GM12874 (cell line): Measurements from ENCODE around the gene IFT81.

ENCODE experiments used
- TF ChIP-seq, protein P1 (sequence below): IDR thresholded peaks from 2 replicates; pipeline ENCODE4 v1.5.1; 2011; ENCODE audit warnings: low read depth, mild to moderate bottlenecking, control low read depth, low read length, moderate library complexity; ENCODE audit not compliant: insufficient read depth

Gene IFT81

GRCh38 chr12:110246636-110247339 is 122.6 kb downstream of the IFT81 start:
- TF ChIP-seq, protein P1, sequence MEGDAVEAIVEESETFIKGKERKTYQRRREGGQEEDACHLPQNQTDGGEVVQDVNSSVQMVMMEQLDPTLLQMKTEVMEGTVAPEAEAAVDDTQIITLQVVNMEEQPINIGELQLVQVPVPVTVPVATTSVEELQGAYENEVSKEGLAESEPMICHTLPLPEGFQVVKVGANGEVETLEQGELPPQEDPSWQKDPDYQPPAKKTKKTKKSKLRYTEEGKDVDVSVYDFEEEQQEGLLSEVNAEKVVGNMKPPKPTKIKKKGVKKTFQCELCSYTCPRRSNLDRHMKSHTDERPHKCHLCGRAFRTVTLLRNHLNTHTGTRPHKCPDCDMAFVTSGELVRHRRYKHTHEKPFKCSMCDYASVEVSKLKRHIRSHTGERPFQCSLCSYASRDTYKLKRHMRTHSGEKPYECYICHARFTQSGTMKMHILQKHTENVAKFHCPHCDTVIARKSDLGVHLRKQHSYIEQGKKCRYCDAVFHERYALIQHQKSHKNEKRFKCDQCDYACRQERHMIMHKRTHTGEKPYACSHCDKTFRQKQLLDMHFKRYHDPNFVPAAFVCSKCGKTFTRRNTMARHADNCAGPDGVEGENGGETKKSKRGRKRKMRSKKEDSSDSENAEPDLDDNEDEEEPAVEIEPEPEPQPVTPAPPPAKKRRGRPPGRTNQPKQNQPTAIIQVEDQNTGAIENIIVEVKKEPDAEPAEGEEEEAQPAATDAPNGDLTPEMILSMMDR: no peak

- TF ChIP-seq, protein P1: no peak
Measured at GRCh38 chr12:110247340-110248095, 123.4 kb downstream of the IFT81 start.

DNA sequence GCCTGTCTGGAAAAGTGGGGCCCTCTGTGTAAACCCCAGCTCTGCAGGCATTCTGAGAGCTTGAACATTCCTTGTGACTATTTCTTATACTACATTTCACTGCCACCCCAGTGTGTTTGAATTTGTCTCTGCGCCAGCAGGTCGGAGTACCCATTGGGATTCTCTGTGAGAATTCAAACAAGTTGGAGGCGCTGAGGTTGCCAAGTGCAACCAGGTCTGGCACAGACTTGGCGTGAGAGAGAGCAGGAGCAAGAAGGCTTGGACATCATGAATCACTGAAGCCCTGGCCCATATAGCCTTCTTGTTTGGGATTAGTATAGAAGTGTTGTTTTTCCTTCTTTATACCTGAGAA is 123.9 kb downstream of the IFT81 start:
- TF ChIP-seq, protein P1: no peak

GRCh38 chr12:110249105-110249504 is 124.9 kb downstream of the IFT81 start:
- TF ChIP-seq, protein P1: no peak

DNA sequence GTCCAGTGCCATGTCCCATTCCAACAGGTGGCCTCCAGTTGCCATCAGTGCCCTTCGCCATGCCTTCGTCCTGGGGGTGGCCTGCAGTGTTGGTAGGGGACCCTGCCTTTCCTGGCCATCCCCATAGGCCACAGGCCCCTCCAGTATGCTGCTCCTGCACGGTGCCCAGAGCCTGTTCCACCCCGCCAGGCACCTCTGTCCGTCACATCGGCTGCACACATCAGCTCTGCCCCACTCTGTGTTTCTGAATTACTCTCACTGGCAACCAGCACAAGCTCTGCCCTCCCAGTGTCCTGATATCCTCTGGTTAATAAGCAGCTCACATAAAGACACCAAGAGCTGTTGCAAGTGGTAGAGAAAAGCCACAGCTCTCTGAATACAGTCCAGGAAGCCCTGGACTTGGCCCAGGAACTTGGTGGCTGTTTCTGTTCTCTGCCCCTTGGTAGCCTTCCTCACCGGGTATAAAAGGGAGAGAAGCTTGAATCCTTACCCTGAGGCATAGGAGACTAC is 125.6 kb downstream of the IFT81 start:
- TF ChIP-seq, protein P1: no peak

DNA sequence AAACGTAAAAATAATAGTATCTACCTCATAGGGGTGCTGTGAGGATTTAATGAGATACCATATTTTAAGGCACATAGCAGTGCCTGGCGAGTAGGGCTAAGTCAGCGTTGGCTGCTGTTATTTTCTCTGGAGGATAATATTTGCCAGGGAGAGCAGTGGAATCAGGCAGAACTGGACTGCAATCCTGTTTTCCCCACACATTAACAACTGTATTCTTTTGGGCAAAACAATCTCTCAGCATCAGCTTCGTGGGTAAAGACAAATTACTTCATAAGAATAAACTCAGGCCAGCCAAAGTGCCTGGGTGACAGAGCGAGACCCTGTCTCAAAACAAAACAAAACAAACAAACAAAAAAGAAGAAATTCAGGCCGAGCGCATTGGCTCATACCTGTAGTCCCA is 127.2 kb downstream of the IFT81 start:
- TF ChIP-seq, protein P1: no peak

GRCh38 chr12:110252716-110253115 is 128.6 kb downstream of the IFT81 start:
- TF ChIP-seq, protein P1: no peak
